HEK293 (cell line): ENCODE results near the gene SUN5.

Experiments
- CTCF ChIA-PET: fragments of 350-600 bp; formaldehyde crosslinking; extraction: SDS; loops from one replicate; lab custom pipeline; 2021; ENCODE audit warnings: antibody characterized with exemption; lab: Yijun Ruan, JAX
- POLR2A ChIA-PET: fragments of 300-600 bp; formaldehyde crosslinking; extraction: SDS; loops from one replicate; lab custom pipeline; 2020; ENCODE audit warnings: antibody characterized with exemption, inconsistent platforms; lab: Yijun Ruan, JAX
- H3K27ac ChIP-seq: fragments of 200-500 bp; sonication (Bioruptor generic); 2 replicates; pipeline ENCODE4 v1.5.1; 2014; ENCODE audit warnings: low read depth, low read length, control low read depth, inconsistent platforms; ENCODE audit errors: extremely low read depth
- H3K36me3 ChIP-seq, 2 experiments: fragments of 200-500 bp in 1 of 2; sonication (Bioruptor generic) in 1 of 2; 1 replicate in 1 of 2; 2 replicates in 1 of 2; pipeline ENCODE4 v1.5.1; 2014 to 2017; ENCODE audit warnings: inconsistent platforms in 2 of 2, low read length in 2 of 2; ENCODE audit not compliant: control insufficient read depth in 2 of 2, insufficient read depth in 1 of 2
- H3K4me1 ChIP-seq: fragments of 200-500 bp; sonication (Bioruptor generic); 2 replicates; pipeline ENCODE4 v1.5.1; 2014; ENCODE audit warnings: mild to moderate bottlenecking, low read length, inconsistent platforms; ENCODE audit not compliant: control insufficient read depth, insufficient read depth
- H3K4me3 ChIP-seq: 2 replicates; pipeline ENCODE4 v1.5.1; 2011; ENCODE audit warnings: low read depth, mild to moderate bottlenecking, control low read depth, low read length, moderate library complexity
- H3K9me3 ChIP-seq: fragments of 200-500 bp; sonication (Bioruptor generic); 2 replicates; pipeline ENCODE4 v1.5.1; 2014; ENCODE audit warnings: low read depth, low read length, inconsistent platforms; ENCODE audit not compliant: control insufficient read depth, insufficient read depth
- SP7 ChIP-seq: fragments of 450-650 bp; formaldehyde crosslinking; IDR thresholded peaks from 2 replicates; pipeline ENCODE4 v1.5.1; 2016; ENCODE audit warnings: missing biosample characterization, missing genetic modification characterization
- ZBTB17 ChIP-seq: fragments of 450-650 bp; formaldehyde crosslinking; IDR thresholded peaks from 2 replicates; pipeline ENCODE4 v1.5.1; 2016; ENCODE audit warnings: missing biosample characterization, missing genetic modification characterization
- ZBTB21 ChIP-seq: fragments of 450-650 bp; formaldehyde crosslinking; IDR thresholded peaks from 2 replicates; pipeline ENCODE4 v1.5.1; 2017; ENCODE audit warnings: missing biosample characterization, missing genetic modification characterization
- ZNF112 ChIP-seq: fragments of 450-650 bp; formaldehyde crosslinking; IDR thresholded peaks from 2 replicates; pipeline ENCODE4 v1.5.0; 2017; ENCODE audit warnings: missing biosample characterization, missing genetic modification characterization
- ZNF140 ChIP-seq: fragments of 450-650 bp; formaldehyde crosslinking; IDR thresholded peaks from 2 replicates; pipeline ENCODE4 v1.5.1; 2016; ENCODE audit warnings: missing biosample characterization, missing genetic modification characterization
- ZNF175 ChIP-seq: fragments of 450-650 bp; formaldehyde crosslinking; IDR thresholded peaks from 2 replicates; pipeline ENCODE4 v1.5.1; 2016; ENCODE audit warnings: missing biosample characterization, missing genetic modification characterization
- ZNF311 ChIP-seq: fragments of 450-650 bp; formaldehyde crosslinking; IDR thresholded peaks from 2 replicates; pipeline ENCODE4 v1.5.1; 2017; ENCODE audit warnings: missing biosample characterization, missing genetic modification characterization, borderline replicate concordance
- ZNF324 ChIP-seq: fragments of 450-650 bp; formaldehyde crosslinking; IDR thresholded peaks from 2 replicates; pipeline ENCODE4 v1.5.1; 2016; ENCODE audit warnings: missing biosample characterization, missing genetic modification characterization
- ZNF362 ChIP-seq: fragments of 450-650 bp; formaldehyde crosslinking; IDR thresholded peaks from 2 replicates; pipeline ENCODE4 v1.5.1; 2016; ENCODE audit warnings: missing biosample characterization, missing genetic modification characterization
- ZNF37A ChIP-seq: fragments of 450-650 bp; IDR thresholded peaks from 2 replicates; pipeline ENCODE4 v1.5.1; 2018; ENCODE audit warnings: missing biosample characterization, missing genetic modification characterization
- ZNF391 ChIP-seq: fragments of 450-650 bp; formaldehyde crosslinking; IDR thresholded peaks from 2 replicates; pipeline ENCODE4 v1.5.1; 2016; ENCODE audit warnings: low read depth, missing biosample characterization, missing genetic modification characterization, borderline replicate concordance
- ZNF623 ChIP-seq: fragments of 450-650 bp; formaldehyde crosslinking; IDR thresholded peaks from 2 replicates; pipeline ENCODE4 v1.5.1; 2016; ENCODE audit warnings: missing biosample characterization, missing genetic modification characterization
- ZNF76 ChIP-seq: fragments of 450-650 bp; formaldehyde crosslinking; IDR thresholded peaks from 2 replicates; pipeline ENCODE4; 2016; ENCODE audit warnings: low read depth, missing biosample characterization, missing genetic modification characterization, borderline replicate concordance
- ZNF776 ChIP-seq: fragments of 450-650 bp; formaldehyde crosslinking; IDR thresholded peaks from 2 replicates; pipeline ENCODE4 v1.5.0; 2017; ENCODE audit warnings: missing biosample characterization, missing genetic modification characterization, borderline replicate concordance
- ZNF792 ChIP-seq: fragments of 450-650 bp; formaldehyde crosslinking; IDR thresholded peaks from 2 replicates; pipeline ENCODE4 v1.5.1; 2016; ENCODE audit warnings: missing biosample characterization, missing genetic modification characterization
- TF ChIP-seq, protein P1 (sequence below): fragments of 450-650 bp; formaldehyde crosslinking; IDR thresholded peaks from 2 replicates; pipeline ENCODE4 v1.5.1; 2016; ENCODE audit warnings: missing biosample characterization, missing genetic modification characterization
- TF ChIP-seq, protein P2 (sequence below): fragments of 450-650 bp; formaldehyde crosslinking; IDR thresholded peaks from 2 replicates; pipeline ENCODE4 v1.5.0; 2017; ENCODE audit warnings: missing biosample characterization, missing genetic modification characterization, borderline replicate concordance
- TF ChIP-seq, protein P3 (sequence below): IDR thresholded peaks from 2 replicates; pipeline ENCODE4 v1.6.1; 2011; ENCODE audit warnings: mild to moderate bottlenecking, low read depth, low read length, borderline replicate concordance
- TF ChIP-seq, protein P4 (sequence below): fragments of 450-650 bp; formaldehyde crosslinking; conservative IDR thresholded peaks from 2 replicates; pipeline ENCODE4 v1.5.1; 2016; ENCODE audit warnings: low read depth, missing biosample characterization, missing genetic modification characterization
- TF ChIP-seq, protein P5 (sequence below): fragments of 450-650 bp; formaldehyde crosslinking; IDR thresholded peaks from 2 replicates; pipeline ENCODE4 v1.5.1; 2016; ENCODE audit warnings: missing biosample characterization, missing genetic modification characterization

The SUN5 gene

DNA sequence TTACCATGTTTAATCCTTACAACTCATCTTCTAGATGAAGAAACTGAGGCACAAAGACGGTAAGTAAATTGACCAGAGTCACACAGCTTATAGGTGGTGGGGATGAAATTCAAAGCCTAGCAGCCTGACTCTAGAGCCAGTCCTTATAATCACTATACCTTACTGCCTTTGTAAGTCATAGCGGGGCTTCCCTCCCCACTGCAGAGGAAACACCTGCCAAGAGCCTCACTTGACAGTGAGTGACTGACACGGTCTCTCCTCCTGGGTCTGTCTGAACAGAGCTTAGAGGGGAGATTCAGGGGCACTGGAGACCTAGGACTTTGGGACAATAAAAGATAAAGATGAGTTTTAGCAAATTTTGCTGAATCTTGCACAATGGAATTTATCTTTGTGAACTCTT is 12.8 kb downstream of the SUN5 start (continued):
- TF ChIP-seq, protein P1, sequence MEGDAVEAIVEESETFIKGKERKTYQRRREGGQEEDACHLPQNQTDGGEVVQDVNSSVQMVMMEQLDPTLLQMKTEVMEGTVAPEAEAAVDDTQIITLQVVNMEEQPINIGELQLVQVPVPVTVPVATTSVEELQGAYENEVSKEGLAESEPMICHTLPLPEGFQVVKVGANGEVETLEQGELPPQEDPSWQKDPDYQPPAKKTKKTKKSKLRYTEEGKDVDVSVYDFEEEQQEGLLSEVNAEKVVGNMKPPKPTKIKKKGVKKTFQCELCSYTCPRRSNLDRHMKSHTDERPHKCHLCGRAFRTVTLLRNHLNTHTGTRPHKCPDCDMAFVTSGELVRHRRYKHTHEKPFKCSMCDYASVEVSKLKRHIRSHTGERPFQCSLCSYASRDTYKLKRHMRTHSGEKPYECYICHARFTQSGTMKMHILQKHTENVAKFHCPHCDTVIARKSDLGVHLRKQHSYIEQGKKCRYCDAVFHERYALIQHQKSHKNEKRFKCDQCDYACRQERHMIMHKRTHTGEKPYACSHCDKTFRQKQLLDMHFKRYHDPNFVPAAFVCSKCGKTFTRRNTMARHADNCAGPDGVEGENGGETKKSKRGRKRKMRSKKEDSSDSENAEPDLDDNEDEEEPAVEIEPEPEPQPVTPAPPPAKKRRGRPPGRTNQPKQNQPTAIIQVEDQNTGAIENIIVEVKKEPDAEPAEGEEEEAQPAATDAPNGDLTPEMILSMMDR (tag by site-specific recombination): no peak
- no peak for TF ChIP-seq ZBTB17 (tag by site-specific recombination)
- TF ChIP-seq ZNF37A: no peak
- no peak for TF ChIP-seq SP7 (tag by site-specific recombination)
- TF ChIP-seq, protein P2, sequence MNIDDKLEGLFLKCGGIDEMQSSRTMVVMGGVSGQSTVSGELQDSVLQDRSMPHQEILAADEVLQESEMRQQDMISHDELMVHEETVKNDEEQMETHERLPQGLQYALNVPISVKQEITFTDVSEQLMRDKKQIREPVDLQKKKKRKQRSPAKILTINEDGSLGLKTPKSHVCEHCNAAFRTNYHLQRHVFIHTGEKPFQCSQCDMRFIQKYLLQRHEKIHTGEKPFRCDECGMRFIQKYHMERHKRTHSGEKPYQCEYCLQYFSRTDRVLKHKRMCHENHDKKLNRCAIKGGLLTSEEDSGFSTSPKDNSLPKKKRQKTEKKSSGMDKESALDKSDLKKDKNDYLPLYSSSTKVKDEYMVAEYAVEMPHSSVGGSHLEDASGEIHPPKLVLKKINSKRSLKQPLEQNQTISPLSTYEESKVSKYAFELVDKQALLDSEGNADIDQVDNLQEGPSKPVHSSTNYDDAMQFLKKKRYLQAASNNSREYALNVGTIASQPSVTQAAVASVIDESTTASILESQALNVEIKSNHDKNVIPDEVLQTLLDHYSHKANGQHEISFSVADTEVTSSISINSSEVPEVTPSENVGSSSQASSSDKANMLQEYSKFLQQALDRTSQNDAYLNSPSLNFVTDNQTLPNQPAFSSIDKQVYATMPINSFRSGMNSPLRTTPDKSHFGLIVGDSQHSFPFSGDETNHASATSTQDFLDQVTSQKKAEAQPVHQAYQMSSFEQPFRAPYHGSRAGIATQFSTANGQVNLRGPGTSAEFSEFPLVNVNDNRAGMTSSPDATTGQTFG: no peak
- TF ChIP-seq ZBTB21 (tag by site-specific recombination): no peak
- no peak for TF ChIP-seq ZNF112 (tag by site-specific recombination)
- TF ChIP-seq, protein P3, sequence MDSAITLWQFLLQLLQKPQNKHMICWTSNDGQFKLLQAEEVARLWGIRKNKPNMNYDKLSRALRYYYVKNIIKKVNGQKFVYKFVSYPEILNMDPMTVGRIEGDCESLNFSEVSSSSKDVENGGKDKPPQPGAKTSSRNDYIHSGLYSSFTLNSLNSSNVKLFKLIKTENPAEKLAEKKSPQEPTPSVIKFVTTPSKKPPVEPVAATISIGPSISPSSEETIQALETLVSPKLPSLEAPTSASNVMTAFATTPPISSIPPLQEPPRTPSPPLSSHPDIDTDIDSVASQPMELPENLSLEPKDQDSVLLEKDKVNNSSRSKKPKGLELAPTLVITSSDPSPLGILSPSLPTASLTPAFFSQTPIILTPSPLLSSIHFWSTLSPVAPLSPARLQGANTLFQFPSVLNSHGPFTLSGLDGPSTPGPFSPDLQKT: no peak
- TF ChIP-seq ZNF76 (tag by site-specific recombination): no peak
- no peak for TF ChIP-seq ZNF324 (tag by site-specific recombination)
- no peak for TF ChIP-seq ZNF391 (tag by site-specific recombination)
- TF ChIP-seq ZNF140 (tag by site-specific recombination): no peak
- TF ChIP-seq ZNF362 (tag by site-specific recombination): no peak
- no peak for TF ChIP-seq ZNF175 (tag by site-specific recombination)

GRCh38 chr20:32990426-32990825 is 13.8 kb downstream of the SUN5 start:
- Histone ChIP-seq H3K4me1 (no peaks in the 10 kb centered on the region), H3K27ac (no peak overlapping the region), H3K4me3 (no peak overlapping the region), H3K9me3 (no peaks in the 10 kb centered on the region), H3K36me3 (no peaks in the 10 kb centered on the region)
- POLR2A ChIA-PET: no interaction called here
- CTCF ChIA-PET: interaction anchor here (1.0 kb wide), 1 partner anchor 9 kb away, joined by 3 read pairs; no protein-coding TSS in a partner anchor
- TF ChIP-seq, protein P2: no peak
- no peak for TF ChIP-seq ZNF623 (tag by site-specific recombination)
- TF ChIP-seq ZNF792 (tag by site-specific recombination): no peak
- TF ChIP-seq, protein P4, sequence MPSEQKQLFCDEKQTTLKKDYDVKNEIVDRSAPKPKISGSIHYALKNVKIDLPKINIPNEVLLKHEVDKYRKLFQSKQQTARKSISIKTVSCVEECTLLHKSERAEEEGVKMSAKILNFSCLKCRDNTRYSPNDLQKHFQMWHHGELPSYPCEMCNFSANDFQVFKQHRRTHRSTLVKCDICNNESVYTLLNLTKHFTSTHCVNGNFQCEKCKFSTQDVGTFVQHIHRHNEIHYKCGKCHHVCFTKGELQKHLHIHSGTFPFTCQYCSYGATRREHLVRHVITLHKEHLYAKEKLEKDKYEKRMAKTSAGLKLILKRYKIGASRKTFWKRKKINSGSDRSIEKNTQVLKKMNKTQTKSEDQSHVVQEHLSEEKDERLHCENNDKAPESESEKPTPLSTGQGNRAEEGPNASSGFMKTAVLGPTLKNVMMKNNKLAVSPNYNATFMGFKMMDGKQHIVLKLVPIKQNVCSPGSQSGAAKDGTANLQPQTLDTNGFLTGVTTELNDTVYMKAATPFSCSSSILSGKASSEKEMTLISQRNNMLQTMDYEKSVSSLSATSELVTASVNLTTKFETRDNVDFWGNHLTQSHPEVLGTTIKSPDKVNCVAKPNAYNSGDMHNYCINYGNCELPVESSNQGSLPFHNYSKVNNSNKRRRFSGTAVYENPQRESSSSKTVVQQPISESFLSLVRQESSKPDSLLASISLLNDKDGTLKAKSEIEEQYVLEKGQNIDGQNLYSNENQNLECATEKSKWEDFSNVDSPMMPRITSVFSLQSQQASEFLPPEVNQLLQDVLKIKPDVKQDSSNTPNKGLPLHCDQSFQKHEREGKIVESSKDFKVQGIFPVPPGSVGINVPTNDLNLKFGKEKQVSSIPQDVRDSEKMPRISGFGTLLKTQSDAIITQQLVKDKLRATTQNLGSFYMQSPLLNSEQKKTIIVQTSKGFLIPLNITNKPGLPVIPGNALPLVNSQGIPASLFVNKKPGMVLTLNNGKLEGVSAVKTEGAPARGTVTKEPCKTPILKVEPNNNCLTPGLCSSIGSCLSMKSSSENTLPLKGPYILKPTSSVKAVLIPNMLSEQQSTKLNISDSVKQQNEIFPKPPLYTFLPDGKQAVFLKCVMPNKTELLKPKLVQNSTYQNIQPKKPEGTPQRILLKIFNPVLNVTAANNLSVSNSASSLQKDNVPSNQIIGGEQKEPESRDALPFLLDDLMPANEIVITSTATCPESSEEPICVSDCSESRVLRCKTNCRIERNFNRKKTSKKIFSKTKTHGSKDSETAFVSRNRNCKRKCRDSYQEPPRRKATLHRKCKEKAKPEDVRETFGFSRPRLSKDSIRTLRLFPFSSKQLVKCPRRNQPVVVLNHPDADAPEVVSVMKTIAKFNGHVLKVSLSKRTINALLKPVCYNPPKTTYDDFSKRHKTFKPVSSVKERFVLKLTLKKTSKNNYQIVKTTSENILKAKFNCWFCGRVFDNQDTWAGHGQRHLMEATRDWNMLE (tag by site-specific recombination): no peak
- no peak for TF ChIP-seq ZNF311 (tag by site-specific recombination)
- TF ChIP-seq, protein P5, sequence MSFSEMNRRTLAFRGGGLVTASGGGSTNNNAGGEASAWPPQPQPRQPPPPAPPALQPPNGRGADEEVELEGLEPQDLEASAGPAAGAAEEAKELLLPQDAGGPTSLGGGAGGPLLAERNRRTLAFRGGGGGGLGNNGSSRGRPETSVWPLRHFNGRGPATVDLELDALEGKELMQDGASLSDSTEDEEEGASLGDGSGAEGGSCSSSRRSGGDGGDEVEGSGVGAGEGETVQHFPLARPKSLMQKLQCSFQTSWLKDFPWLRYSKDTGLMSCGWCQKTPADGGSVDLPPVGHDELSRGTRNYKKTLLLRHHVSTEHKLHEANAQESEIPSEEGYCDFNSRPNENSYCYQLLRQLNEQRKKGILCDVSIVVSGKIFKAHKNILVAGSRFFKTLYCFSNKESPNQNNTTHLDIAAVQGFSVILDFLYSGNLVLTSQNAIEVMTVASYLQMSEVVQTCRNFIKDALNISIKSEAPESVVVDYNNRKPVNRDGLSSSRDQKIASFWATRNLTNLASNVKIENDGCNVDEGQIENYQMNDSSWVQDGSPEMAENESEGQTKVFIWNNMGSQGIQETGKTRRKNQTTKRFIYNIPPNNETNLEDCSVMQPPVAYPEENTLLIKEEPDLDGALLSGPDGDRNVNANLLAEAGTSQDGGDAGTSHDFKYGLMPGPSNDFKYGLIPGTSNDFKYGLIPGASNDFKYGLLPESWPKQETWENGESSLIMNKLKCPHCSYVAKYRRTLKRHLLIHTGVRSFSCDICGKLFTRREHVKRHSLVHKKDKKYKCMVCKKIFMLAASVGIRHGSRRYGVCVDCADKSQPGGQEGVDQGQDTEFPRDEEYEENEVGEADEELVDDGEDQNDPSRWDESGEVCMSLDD: no peak
- no peak for TF ChIP-seq ZNF776 (tag by site-specific recombination)
